A375 (cell line): ENCODE measurements around the gene IMPDH2. TPM values are rescaled to one million over a fixed set of nuclear protein-coding genes. Genes with fewer than 3 reads are reported as not detected.
A peak's percentile ranks its signal among the peaks of the same experiment; 100 is the strongest.

Source experiments
- small RNA-seq: library from RNA; depleted of rRNA; stranded (forward); fragments of <200 nt; gene quantifications from one replicate; pipeline ENCODE3, GENCODE V24; 2014
- total RNA-seq: library from RNA; depleted of rRNA; stranded (reverse); fragments of >200 nt; shearing (Covaris generic); gene quantifications from 2 replicates; pipeline ENCODE4 v1.2.3, GENCODE V29; 2014; rRNA removed

IMPDH2 gene
- 821 and 830 TPM in 2 replicates for total RNA-seq

GRCh38 chr3:49028673-49029562 lies at the start of gene IMPDH2:
Gene IMPDH2, minus strand, starts transcription at chr3:49029398. Its CDS starts 48 bp downstream, at chr3:49029350.

DNA sequence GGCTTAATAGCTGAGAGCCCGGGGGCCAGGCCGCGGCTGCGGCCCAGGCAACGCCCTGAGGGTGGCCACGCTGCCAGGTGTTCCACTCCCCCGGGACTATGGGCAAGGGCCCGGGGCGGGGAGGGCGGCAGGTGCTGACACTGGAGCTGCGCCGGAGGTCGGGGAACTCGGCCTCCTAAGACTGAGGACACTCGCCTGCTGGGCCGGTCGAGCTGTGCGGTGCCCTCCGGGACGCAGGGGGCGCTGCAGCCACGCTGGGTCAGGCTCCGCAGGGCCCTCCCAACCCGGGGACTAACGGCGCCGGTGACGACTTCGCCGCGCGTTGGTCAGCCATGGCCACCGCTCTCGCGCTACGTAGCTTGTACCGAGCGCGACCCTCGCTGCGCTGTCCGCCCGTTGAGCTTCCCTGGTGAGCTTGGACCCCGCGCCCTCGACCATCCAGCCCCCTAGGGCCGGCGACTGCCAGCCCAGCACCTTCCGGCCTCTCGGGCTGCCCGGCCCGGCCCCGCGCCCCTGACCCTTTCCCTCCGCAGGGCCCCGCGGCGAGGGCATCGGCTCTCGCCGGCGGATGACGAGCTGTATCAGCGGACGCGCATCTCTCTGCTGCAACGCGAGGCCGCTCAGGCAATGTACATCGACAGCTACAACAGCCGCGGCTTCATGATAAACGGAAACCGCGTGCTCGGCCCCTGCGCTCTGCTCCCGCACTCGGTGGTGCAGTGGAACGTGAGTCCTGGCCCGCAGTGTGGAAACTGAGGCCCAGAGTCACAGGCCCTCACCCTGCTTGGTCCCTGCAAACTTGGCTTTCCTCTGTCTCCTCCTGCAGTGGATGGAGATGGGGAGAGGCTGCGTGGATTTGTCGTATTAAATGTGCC lies 7.1 kb downstream of the IMPDH2 start, which contains the start of gene NDUFAF3:
NDUFAF3 (plus strand) TSS at position 309 of the 875 bp plus-strand sequence; CDS start at position 333, 24 bp downstream.

DNA sequence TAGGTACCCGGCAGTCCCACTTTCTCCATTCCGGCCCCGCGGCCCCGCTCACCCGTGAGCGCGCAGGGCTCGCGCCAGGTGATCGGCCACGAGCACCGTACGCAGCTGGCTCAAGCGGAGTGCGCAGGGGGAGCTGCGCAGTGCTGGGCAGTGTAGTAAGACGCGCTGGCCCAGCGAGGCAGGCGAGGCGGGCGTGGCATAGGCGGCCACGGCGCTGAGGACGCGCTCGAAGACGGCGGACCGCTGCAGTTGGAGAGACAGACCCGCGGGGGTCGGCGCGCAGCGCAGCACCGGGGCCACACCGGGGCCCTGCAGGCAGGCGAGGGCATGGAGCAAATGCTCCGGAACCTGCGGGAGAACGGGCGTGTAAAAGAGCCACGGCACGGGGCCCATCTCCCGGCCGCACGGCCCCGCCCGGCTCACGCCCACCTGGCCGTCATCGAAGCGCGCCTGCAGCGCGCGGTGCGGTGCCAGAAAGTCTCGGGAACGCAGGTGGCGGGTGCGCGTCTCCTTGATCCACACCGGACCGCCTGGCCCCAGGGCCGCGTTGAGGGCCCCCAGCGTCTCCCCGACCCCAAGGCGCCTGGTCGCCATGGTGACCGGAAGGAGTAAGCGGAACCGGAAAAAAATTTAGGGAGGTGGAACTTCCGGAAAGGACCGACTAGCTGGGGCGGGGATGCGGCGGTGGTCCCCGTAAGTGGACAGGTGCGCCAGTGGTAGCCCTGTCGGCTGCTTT lies 11.1 kb downstream of the IMPDH2 start, which contains the start of gene DALRD3:
DALRD3 (minus strand) TSS at position 610 of the 736 bp plus-strand sequence; CDS start at position 594, 16 bp downstream.

DNA sequence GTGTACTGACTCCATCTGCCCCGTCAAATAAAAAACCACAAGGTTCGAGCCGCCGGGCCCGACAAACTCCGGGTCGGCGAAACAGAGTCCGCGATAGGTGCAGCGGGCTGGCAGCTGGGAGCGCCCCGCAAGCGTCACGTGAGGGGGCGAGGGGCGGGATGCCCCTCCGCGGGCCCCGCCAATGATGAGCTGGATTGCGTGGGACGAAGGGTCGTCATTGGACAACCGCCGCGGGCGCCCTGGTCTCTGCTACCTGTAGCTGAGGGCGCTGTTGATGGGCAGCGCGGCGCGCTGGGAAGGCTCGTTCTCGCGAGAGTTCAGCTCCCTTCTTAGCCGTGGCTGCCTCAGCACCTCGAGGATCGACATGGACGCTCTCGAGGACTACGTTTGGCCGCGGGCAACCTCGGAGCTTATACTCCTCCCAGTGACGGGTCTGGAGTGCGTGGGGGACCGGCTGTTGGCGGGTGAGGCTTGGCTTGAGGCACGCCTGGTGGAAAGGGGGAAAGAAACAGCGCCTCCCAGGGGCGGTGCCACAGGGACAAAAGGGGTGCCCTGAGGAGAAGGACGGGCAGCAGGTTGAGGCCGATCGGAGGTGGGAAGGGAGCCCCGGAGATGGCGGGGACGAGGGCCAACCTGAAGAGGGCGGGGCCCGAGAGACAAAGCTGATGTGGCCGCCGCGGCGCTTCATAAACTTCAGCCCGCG lies 22.0 kb downstream of the IMPDH2 start, which contains the start of gene WDR6:
WDR6 (plus strand) TSS at position 324 of the 703 bp plus-strand sequence; CDS start at position 365, 41 bp downstream.

DNA sequence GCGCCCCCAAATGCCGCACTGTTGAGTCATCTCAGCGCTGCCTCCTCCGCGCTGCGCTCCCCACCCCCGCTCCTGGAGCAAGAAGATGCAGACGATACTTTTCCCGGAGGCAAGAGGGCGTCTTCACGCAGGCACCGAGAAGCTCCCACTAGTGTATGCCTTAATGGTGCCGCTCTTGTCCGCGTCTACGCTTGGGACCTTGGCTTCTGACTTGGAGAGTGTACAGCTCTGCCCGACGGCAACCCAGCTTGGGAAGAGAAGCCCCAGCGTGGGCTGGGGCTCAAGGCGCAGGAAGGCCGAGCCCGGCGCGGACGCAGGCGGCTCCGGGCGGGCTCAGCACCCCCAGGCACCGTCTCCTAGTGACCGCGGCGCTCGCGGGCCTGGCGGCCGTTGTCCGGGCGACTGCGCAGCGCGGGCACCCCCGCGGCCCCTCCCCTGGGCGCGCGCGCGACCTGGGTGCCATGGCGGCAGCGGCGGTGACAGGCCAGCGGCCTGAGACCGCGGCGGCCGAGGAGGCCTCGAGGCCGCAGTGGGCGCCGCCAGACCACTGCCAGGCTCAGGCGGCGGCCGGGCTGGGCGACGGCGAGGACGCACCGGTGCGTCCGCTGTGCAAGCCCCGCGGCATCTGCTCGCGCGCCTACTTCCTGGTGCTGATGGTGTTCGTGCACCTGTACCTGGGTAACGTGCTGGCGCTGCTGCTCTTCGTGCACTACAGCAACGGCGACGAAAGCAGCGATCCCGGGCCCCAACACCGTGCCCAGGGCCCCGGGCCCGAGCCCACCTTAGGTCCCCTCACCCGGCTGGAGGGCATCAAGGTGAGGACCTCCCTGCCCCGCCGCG lies 39.2 kb downstream of the IMPDH2 start, which contains the start of gene P4HTM:
P4HTM (plus strand) TSS at position 446 of the 840 bp plus-strand sequence; CDS start at position 462, 16 bp downstream.

Small RNAs within 50 kb of the gene (small RNA-seq; reads per million reads assigned to genes)
- gene MIR191 (768 reads per million, percentile 99 among the genes with 10 or more reads in this experiment), gene MIR425 (8.7 reads per million, percentile 88 among the genes with 10 or more reads in this experiment)

Other genes with a start within 250 kb of the IMPDH2 start
- gene PRKAR2A, start 181.5 kb downstream of the IMPDH2 start, total RNA-seq = 37.3 and 43.5 TPM in 2 replicates
- gene SLC25A20, start 130.5 kb downstream of the IMPDH2 start, total RNA-seq = 14.3 and 19.3 TPM in 2 replicates
- 180 and 214 TPM in 2 replicates for gene ARIH2, start 110.6 kb downstream of the IMPDH2 start, total RNA-seq
- not detected in 2 replicates for gene P4HTM, start 39.2 kb downstream of the IMPDH2 start, total RNA-seq
- gene WDR6, start 22.0 kb downstream of the IMPDH2 start, total RNA-seq = 87.4 and 91.0 TPM in 2 replicates
- gene DALRD3, start 10.8 kb downstream of the IMPDH2 start, total RNA-seq = 51.6 and 54.6 TPM in 2 replicates
- gene NDUFAF3, start 7.3 kb downstream of the IMPDH2 start, total RNA-seq = 188 and 217 TPM in 2 replicates
- 59.3 and 90.7 TPM in 2 replicates for gene QRICH1, start 64.7 kb upstream of the IMPDH2 start, total RNA-seq
- gene QARS1, start 75.4 kb upstream of the IMPDH2 start, total RNA-seq = 274 and 318 TPM in 2 replicates
- 95.6 and 106 TPM in 2 replicates for gene USP19, start 91.4 kb upstream of the IMPDH2 start, total RNA-seq
- gene LAMB2, start 103.7 kb upstream of the IMPDH2 start, total RNA-seq = 264 and 272 TPM in 2 replicates
- 35.7 and 39.9 TPM in 2 replicates for gene CCDC71, start 136.9 kb upstream of the IMPDH2 start, total RNA-seq
- gene KLHDC8B, start 142.2 kb upstream of the IMPDH2 start, total RNA-seq = 7.1 and 10.3 TPM in 2 replicates
- 4.1 and 4.2 TPM in 2 replicates for gene C3orf62, start 247.8 kb upstream of the IMPDH2 start, total RNA-seq